GM19395 (cell line): ENCODE data around the gene KLRC4.
"Not testable (repeated sequence)": the region's sequence is repeated elsewhere in the genome, so short reads cannot be mapped to it uniquely, and the experiment has no call there.

Experiments
- ATAC-seq: cut with Tn5 transposase; IDR thresholded peaks from one replicate; pipeline ENCODE4 v1.9.1; 2021; ENCODE audit warnings: mild to moderate bottlenecking, moderate library complexity; ENCODE audit not compliant: unreplicated experiment

Gene KLRC4, protein sequence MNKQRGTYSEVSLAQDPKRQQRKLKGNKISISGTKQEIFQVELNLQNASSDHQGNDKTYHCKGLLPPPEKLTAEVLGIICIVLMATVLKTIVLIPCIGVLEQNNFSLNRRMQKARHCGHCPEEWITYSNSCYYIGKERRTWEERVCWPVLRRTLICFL

GRCh38 chr12:10409392-10409791 is at the start of gene KLRC4:
Gene KLRC4, minus strand, starts transcription at chr12:10409757. Its CDS starts 182 bp downstream, at chr12:10409575.
- no peak for ATAC-seq

GRCh38 chr12:10457760-10458159 is 48.2 kb upstream of the KLRC4 start:
- ATAC-seq, result no peak

- ATAC-seq, result no peak
Measured at GRCh38 chr12:10456856-10457255, 47.3 kb upstream of the KLRC4 start.

GRCh38 chr12:10455766-10456165 is 46.2 kb upstream of the KLRC4 start:
- no peak for ATAC-seq

DNA sequence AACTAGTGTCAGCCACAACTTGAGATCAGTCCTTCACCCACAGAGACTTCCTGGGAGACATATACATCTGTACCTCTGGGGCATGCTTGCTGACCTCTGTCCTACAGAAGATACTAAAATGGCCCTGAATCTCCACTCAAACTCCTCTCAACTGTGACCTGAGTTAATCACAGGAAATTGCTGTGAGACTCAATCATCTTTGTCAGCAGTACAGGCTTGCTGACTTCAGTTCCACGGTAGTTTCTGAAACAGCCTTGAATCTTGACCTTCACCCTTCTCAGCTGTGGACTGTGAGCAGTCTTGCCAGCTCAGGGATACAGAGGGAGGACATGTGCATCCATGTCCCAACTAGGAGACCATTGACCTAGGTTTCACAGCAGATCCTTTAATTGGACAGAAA is 45.0 kb upstream of the KLRC4 start:
- no peak for ATAC-seq

DNA sequence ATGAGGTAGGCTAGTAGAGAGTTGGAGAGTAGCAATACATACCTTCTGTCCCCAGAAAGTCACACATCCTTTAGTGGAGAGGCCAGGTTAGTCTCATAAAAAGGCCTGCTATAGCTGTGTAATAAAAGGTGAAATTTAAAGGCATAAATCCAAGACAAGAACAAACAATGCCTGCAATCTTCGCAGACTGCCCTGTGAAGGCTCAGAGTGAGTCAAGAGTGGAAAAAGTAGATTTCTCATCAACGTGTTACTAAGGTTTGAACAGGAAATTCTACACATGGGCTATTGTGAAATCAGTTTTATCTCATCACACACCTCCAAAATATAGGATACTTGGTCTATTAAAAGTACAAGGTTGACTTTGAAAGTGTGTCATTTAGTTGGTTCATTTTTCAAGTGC is 43.6 kb upstream of the KLRC4 start, which contains the start of gene KLRC1:
Gene KLRC1 (minus strand): TSS at position 222 of the 400 bp plus-strand sequence. CDS start 2,221 bp downstream, outside the sequence.
- ATAC-seq, result no peak

GRCh38 chr12:10448236-10448635 is 38.7 kb upstream of the KLRC4 start:
- no peak for ATAC-seq

GRCh38 chr12:10446052-10446451 is 36.5 kb upstream of the KLRC4 start:
- not testable (repeated sequence) for ATAC-seq

- ATAC-seq, result not testable (repeated sequence)
Measured at GRCh38 chr12:10441144-10441543, 31.6 kb upstream of the KLRC4 start.

DNA sequence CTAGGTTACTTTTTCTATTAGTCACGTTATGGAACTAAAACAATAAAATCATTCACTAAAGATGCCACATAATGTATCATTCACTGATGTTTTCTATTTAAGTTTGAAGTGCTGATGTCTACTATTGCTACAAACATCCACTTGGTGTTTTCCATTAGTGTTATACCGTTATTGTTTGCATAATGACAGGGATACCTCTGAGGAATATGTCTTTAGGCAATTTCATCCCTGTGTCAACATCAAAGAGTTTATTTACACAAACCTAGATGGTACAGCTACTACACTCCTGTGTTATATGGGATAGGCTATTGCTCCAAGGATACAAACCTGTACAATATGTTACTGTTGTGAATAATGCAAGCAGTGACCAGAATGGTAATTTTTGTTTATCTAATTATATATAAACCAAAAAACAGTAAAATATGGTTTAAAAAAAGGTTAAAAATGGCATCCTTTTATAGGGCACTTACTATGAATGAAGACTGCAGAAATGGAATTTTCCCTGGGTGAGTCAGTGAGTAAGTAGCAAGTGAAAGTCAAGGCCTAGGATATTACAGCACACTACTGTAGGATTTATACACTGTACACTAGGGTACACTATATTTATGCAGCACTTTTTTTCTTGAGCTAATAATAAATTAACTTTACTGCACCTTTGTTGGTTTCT is 30.2 kb upstream of the KLRC4 start:
- ATAC-seq, result not testable (repeated sequence)

DNA sequence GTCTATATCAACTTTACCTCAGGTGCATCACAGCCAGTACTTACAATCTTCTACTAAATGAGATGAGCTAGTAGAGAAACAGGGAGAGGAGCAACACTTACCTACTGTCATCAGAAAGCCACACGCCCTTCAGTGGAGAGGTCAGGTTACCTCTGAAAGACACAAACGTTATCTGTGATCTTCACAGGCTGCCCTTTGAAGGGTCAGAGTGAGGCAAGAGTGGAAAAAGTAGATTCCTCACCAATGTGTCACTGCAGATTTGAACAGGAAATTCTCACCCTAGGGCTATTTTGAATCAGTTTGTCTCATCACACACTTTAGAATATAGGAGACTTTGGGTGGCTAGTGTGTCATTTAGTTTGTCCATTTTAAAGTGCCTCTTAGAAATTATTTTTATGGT is 28.0 kb upstream of the KLRC4 start:
- not testable (repeated sequence) for ATAC-seq

GRCh38 chr12:10435816-10436215 is 26.3 kb upstream of the KLRC4 start, which contains the start of gene KLRC2:
Gene KLRC2, minus strand, starts transcription at chr12:10436010. Its CDS starts 24 bp downstream, at chr12:10435986.
- ATAC-seq, result not testable (repeated sequence)

DNA sequence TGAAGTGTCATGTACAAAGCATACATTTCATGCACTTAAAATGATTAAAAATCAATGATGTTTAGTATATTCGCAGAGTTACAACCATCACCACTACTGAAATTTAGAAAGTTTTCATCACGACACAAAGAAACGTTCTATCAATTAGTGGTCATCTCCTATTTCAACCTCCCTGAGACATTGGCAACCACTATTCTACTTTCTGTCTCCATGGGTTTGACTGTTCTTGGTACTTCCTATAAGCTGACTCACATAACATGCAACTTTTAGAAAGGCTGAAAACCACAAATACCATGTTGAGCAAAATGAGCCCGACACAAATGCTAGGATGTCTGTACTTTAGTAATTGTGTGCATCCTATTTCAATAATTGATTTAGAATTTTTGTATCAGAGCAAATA is 21.1 kb upstream of the KLRC4 start:
- not testable (repeated sequence) for ATAC-seq

- not testable (repeated sequence) for ATAC-seq
Measured at GRCh38 chr12:10425938-10426337, 16.4 kb upstream of the KLRC4 start.

DNA sequence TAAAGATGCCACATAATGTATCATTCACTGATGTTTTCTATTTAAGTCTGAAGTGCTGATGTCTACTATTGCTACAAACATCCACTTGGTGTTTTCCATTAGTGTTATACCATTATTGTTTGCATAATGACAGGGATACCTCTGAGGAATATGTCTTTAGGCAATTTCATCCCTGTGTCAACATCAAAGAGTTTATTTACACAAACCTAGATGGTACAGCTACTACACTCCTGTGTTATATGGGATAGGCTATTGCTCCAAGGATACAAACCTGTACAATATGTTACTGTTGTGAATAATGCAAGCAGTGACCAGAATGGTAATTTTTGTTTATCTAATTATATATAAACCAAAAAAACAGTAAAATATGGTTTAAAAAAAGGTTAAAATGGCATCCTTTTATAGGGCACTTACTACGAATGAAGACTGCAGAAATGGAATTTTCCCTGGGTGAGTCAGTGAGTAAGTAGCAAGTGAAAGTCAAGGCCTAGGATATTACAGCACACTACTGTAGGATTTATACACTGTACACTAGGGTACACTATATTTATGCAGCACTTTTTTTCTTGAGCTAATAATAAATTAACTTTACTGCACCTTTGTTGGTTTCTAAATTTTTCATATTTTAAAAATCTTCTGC is 14.8 kb upstream of the KLRC4 start:
- not testable (repeated sequence) for ATAC-seq

GRCh38 chr12:10422159-10422558 is 12.6 kb upstream of the KLRC4 start:
- not testable (repeated sequence) for ATAC-seq

GRCh38 chr12:10420334-10420733 is 10.8 kb upstream of the KLRC4 start, which contains the start of gene KLRC3:
Gene KLRC3, minus strand, starts transcription at chr12:10420595. Its CDS starts 45 bp downstream, at chr12:10420550.
- ATAC-seq, result not testable (repeated sequence)

DNA sequence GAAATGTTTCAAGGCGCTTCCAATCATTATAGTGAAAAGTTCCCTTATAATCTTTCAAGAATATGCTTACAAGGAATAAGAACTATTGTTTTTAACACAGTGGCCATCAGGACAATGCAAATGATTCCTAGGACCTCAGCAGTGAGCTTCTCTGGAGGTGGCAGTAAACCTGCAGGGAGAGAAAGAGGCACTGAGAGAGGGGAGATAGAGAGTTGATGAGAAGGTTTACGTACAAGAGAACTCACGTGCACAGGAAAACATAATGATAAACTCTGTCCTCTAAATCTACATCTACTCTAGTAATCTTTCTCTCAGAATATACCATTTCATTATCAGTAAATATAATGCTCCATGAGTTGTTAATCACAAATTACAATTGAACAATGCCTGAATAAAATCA is 715 bp downstream of the KLRC4 start:
- no peak for ATAC-seq

DNA sequence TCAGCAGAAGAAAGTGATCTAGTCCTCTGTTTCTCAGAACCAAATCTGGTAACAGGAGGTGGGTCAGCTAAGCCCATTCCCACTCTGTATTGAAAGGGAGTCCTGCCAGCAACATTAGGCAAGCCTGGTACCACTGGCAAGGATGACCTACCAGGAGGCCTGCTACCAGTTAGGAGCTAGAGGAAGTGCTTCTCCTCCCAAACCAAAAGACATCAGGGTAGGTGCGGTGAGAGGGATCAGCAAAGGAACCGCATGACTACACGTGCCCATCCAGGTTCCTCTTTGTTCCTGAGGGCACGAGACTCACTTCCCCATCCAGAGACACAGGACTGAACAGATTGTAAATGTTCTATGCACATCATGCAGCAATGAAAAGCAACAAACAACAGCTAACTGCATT is 2.8 kb downstream of the KLRC4 start:
- ATAC-seq, result no peak

DNA sequence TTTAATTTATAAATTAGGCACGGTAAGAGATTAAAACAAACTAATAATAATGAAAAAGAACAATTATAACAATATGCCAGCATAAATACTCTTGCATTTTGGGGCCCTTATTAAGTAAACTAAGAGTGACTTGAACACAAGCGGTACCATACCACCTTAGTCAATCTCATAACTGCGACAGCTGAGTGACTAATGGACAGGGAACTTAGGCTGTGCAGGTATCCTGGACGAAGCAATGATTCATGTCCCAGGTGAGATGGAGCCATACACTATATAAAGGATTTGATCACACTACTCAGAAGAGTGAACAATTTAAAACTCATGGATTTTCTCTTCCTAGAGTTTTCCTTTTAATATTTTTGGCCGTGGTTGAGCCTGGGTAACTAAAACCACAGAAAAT is 4.3 kb downstream of the KLRC4 start:
- no peak for ATAC-seq

DNA sequence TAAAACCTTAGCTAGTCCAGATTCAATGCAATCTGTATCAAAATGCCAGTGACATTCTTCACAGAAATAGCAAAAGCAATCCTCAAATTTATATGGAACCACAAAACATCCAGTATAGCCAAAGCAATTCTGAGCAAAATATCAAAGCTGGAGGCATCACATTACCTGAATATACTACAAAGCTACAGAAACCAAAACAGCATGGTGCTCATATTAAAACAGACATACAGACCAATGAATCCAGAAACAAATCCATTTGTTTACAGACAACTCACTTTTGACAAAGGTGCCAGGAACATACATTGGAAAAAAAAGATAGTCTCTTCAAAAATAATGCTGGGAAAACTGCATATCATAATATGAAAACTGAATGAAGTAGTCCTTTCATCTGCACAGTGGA is 4.8 kb downstream of the KLRC4 start:
- no peak for ATAC-seq

- ATAC-seq, result no peak
Measured at GRCh38 chr12:10400829-10401228, 8.7 kb downstream of the KLRC4 start.
